Spleen (tissue), 7 donors: Measurements from ENCODE around the gene POLDIP3.

Source experiments
- CTCF ChIP-seq, 11 experiments: fragments of 200-600 bp in 7 of 11; fragments of 450-650 bp in 4 of 11; sonication (generic) in 4 of 11; IDR thresholded peaks in 8 of 11; conservative IDR thresholded peaks in 3 of 11; 1 replicate in 7 of 11; 2 replicates in 4 of 11; pipeline versions ENCODE4 v1.4.0 to v1.8.0; 2016 to 2021; ENCODE audit warnings: antibody characterized with exemption in 11 of 11, inconsistent platforms in 4 of 11, mild to moderate bottlenecking in 1 of 11
- POLR2A ChIP-seq, 3 donors: fragments of 450-650 bp; IDR thresholded peaks; one replicate each; pipeline ENCODE4 v1.5.1; 2017; ENCODE audit warnings: antibody characterized with exemption in 3 of 3, mild to moderate bottlenecking in 1 of 3
- POLR2AphosphoS5 ChIP-seq, 3 donors: sonication (generic); formaldehyde crosslinking; IDR thresholded peaks; one replicate each; pipeline ENCODE4 v1.5.1; 2017; ENCODE audit warnings: antibody characterized with exemption in 3 of 3
- donor health status: DM: no; HTN: no; CAD: no; lungs with moderate emphysema.
- donor health status: DM: no; HTN: no; CAD: no.
- donor health status: DM: no; HTN: no; CAD: no.

GRCh38 chr22:42611051-42611450 lies 3.6 kb downstream of the POLDIP3 start:
- TF ChIP-seq CTCF (IDR thresholded peaks at IDR 0.05 in 8 of 11, conservative IDR thresholded peaks at IDR 0.05 in 3 of 11) (no peak), POLR2AphosphoS5 (IDR thresholded peaks at IDR 0.05) (no peak), POLR2A (IDR thresholded peaks at IDR 0.05) (no peak)
